ENCODE data around the gene SCAI.
"Not testable (repeated sequence)": the region's sequence is repeated elsewhere in the genome, so short reads cannot be mapped to it uniquely, and the experiment has no call there.

SCAI gene

GRCh38 chr9:124947727-124948391 is 195.5 kb downstream of the SCAI start:
- DNase-seq (ENCODE audit: low read depth), result no peak

GRCh38 chr9:124946167-124946566 is 197.2 kb downstream of the SCAI start:
- no peak for DNase-seq (ENCODE audit: low read depth)

GRCh38 chr9:124941679-124942561 is 201.4 kb downstream of the SCAI start:
- DNase-seq (ENCODE audit: low read depth), result peak; percentile 38

GRCh38 chr9:124940894-124941678 is 202.2 kb downstream of the SCAI start, which contains the start of gene GOLGA1:
Gene GOLGA1 (minus strand): TSS chr9:124941083. CDS start chr9:124938711, 2,372 bp downstream.
- DNase-seq (ENCODE audit: low read depth), result peak; percentile 85

GRCh38 chr9:124940521-124940893 is 202.8 kb downstream of the SCAI start:
- no peak for DNase-seq (ENCODE audit: low read depth)

GRCh38 chr9:124939944-124940343 is 203.4 kb downstream of the SCAI start:
- DNase-seq (ENCODE audit: low read depth), result no peak

GRCh38 chr9:124934290-124934689 is 209.0 kb downstream of the SCAI start:
- no peak for DNase-seq (ENCODE audit: low read depth)

- DNase-seq (ENCODE audit: low read depth), result no peak
Observed at GRCh38 chr9:124932333-124932732, 211.0 kb downstream of the SCAI start.

GRCh38 chr9:124929464-124929863 is 213.9 kb downstream of the SCAI start:
- DNase-seq (ENCODE audit: low read depth), result no peak

GRCh38 chr9:124928116-124928515 is 215.2 kb downstream of the SCAI start:
- no peak for DNase-seq (ENCODE audit: low read depth)

GRCh38 chr9:124920394-124920793 is 222.9 kb downstream of the SCAI start:
- DNase-seq (ENCODE audit: low read depth), result not testable (repeated sequence)

- no peak for DNase-seq (ENCODE audit: low read depth)
Observed at GRCh38 chr9:124914753-124915405, 228.4 kb downstream of the SCAI start.

- no peak for DNase-seq (ENCODE audit: low read depth)
Observed at GRCh38 chr9:124913378-124913777, 229.9 kb downstream of the SCAI start.

GRCh38 chr9:124911766-124912165 is 231.6 kb downstream of the SCAI start:
- DNase-seq (ENCODE audit: low read depth), result no peak

- DNase-seq (ENCODE audit: low read depth), result no peak
Observed at GRCh38 chr9:124908098-124908497, 235.2 kb downstream of the SCAI start.

- DNase-seq (ENCODE audit: low read depth), result no peak
Observed at GRCh38 chr9:124906966-124907365, 236.4 kb downstream of the SCAI start.

- DNase-seq (ENCODE audit: low read depth), result no peak
Observed at GRCh38 chr9:124899845-124900244, 243.5 kb downstream of the SCAI start.

GRCh38 chr9:124897570-124898460 is 245.5 kb downstream of the SCAI start:
- no peak for DNase-seq (ENCODE audit: low read depth)

GRCh38 chr9:124894741-124895170 is 248.6 kb downstream of the SCAI start:
- DNase-seq (ENCODE audit: low read depth), result no peak

- DNase-seq (ENCODE audit: low read depth), result no peak
Observed at GRCh38 chr9:124894035-124894740, 249.1 kb downstream of the SCAI start.
